DOHH2 (cell line): ENCODE results near the gene TBC1D22A.

Source experiments
- H3F3A ChIP-seq: fragments of 200-600 bp; sonication (generic), shearing (Covaris generic); 2 replicates; pipeline ENCODE4 v1.6.0; 2016; ENCODE audit warnings: antibody characterized with exemption, mild to moderate bottlenecking; ENCODE audit not compliant: control insufficient read depth, insufficient read depth
- H3K27ac ChIP-seq: fragments of 200-600 bp; sonication (generic); 2 replicates; pipeline ENCODE4 v1.5.1; 2014; ENCODE audit warnings: low read depth, mild to moderate bottlenecking, low read length, moderate library complexity
- H3K27me3 ChIP-seq: fragments of 200-600 bp; sonication (generic); 2 replicates; pipeline ENCODE4 v1.6.1; 2014; ENCODE audit warnings: mild to moderate bottlenecking, low read length, mixed read lengths; ENCODE audit not compliant: control insufficient read depth
- H3K36me3 ChIP-seq: fragments of 200-600 bp; sonication (generic); 2 replicates; pipeline ENCODE4 v1.6.1; 2014; ENCODE audit warnings: mild to moderate bottlenecking, low read length, moderate library complexity, mixed read lengths; ENCODE audit not compliant: control insufficient read depth
- H3K4me1 ChIP-seq: fragments of 200-600 bp; sonication (generic); 2 replicates; pipeline ENCODE4 v1.6.1; 2014; ENCODE audit warnings: mild to moderate bottlenecking, low read length, mixed read lengths; ENCODE audit not compliant: control insufficient read depth
- H3K4me2 ChIP-seq: fragments of 200-600 bp; sonication (generic); 2 replicates; pipeline ENCODE4 v1.6.0; 2014; ENCODE audit warnings: mild to moderate bottlenecking, low read length, moderate library complexity
- H3K4me3 ChIP-seq: fragments of 200-600 bp; sonication (generic); 2 replicates; pipeline ENCODE4 v1.5.1; 2014; ENCODE audit warnings: mild to moderate bottlenecking, low read length, mixed read lengths
- H3K79me2 ChIP-seq: fragments of 200-600 bp; sonication (generic); 2 replicates; pipeline ENCODE4 v1.6.1; 2014; ENCODE audit warnings: mild to moderate bottlenecking, low read length, mixed read lengths; ENCODE audit not compliant: control insufficient read depth
- H3K9me2 ChIP-seq: fragments of 200-600 bp; sonication (generic); replicated peaks from 2 replicates; pipeline ENCODE4 v1.6.1; 2014; ENCODE audit warnings: mild to moderate bottlenecking, low read length, mixed read lengths; ENCODE audit not compliant: control insufficient read depth
- H3K9me3 ChIP-seq: fragments of 200-600 bp; sonication (generic); 2 replicates; pipeline ENCODE4 v1.6.1; 2014; ENCODE audit warnings: antibody characterized with exemption, low read length, mixed read lengths; ENCODE audit not compliant: control insufficient read depth, insufficient read depth
- H4K20me1 ChIP-seq: fragments of 200-600 bp; sonication (generic); 2 replicates; pipeline ENCODE4 v1.6.0; 2014; ENCODE audit warnings: low read depth, mild to moderate bottlenecking, antibody characterized with exemption, low read length, moderate library complexity; ENCODE audit not compliant: control insufficient read depth, insufficient read depth
- CTCF ChIP-seq: fragments of 200-600 bp; sonication (generic); IDR thresholded peaks from one replicate; pipeline ENCODE4 v1.5.1; 2014; ENCODE audit warnings: antibody characterized with exemption, mild to moderate bottlenecking, low read depth, low read length; ENCODE audit not compliant: poor library complexity, severe bottlenecking
- EZH2phosphoT487 ChIP-seq: fragments of 200-600 bp; sonication (generic); IDR thresholded peaks from 2 replicates; pipeline ENCODE4 v1.6.1; 2017; ENCODE audit warnings: borderline replicate concordance, mild to moderate bottlenecking, antibody characterized with exemption, low read length, moderate library complexity, mixed read lengths

Gene TBC1D22A

GRCh38 chr22:46966846-46967245 lies 204.4 kb downstream of the TBC1D22A start:
- no peak overlapping the region for H3K27ac ChIP-seq
- TF ChIP-seq EZH2phosphoT487 (no peak), CTCF (no peak)
- H3K4me1 ChIP-seq, result peaks cover 37% of the 10 kb centered on the region
- peaks cover 60% of the 10 kb centered on the region for H3K79me2 ChIP-seq
- H3F3A ChIP-seq, result peaks cover 8% of the 10 kb centered on the region
- H3K4me3 ChIP-seq, result no peak overlapping the region
- no peaks in the 10 kb centered on the region for H3K9me2 ChIP-seq
- peaks cover 27% of the 10 kb centered on the region for H4K20me1 ChIP-seq
- no peaks in the 10 kb centered on the region for H3K27me3 ChIP-seq
- H3K9me3 ChIP-seq, result no peaks in the 10 kb centered on the region
- H3K4me2 ChIP-seq, result no peak overlapping the region
- H3K36me3 ChIP-seq, result peaks cover 11% of the 10 kb centered on the region

GRCh38 chr22:46967445-46968358 lies 205.3 kb downstream of the TBC1D22A start:
- Histone ChIP-seq H3K27me3 (no peaks in the 10 kb centered on the region), H4K20me1 (peaks cover 36% of the 10 kb centered on the region)

GRCh38 chr22:46968359-46968740 lies 205.9 kb downstream of the TBC1D22A start:
- Histone ChIP-seq H4K20me1 (peaks cover 41% of the 10 kb centered on the region), H3K4me2 (no peak overlapping the region), H3K27ac (no peak overlapping the region), H3F3A (peaks cover 8% of the 10 kb centered on the region), H3K4me1 (peaks cover 39% of the 10 kb centered on the region), H3K9me3 (no peaks in the 10 kb centered on the region), H3K79me2 (peaks cover 69% of the 10 kb centered on the region), H3K36me3 (peaks cover 20% of the 10 kb centered on the region), H3K4me3 (no peak overlapping the region), H3K27me3 (no peaks in the 10 kb centered on the region), H3K9me2 (no peaks in the 10 kb centered on the region)
- TF ChIP-seq CTCF (no peak), EZH2phosphoT487 (no peak)

More at GRCh38 chr22:46967445-46968358, 205.3 kb downstream of the TBC1D22A start:
- TF ChIP-seq EZH2phosphoT487 (no peak), CTCF (no peak)
- Histone ChIP-seq H3K4me2 (no peak overlapping the region), H3K27ac (no peak overlapping the region), H3K9me3 (no peaks in the 10 kb centered on the region), H3K4me3 (no peak overlapping the region), H3K36me3 (peaks cover 14% of the 10 kb centered on the region), H3F3A (peaks cover 8% of the 10 kb centered on the region), H3K4me1 (peaks cover 39% of the 10 kb centered on the region), H3K9me2 (no peaks in the 10 kb centered on the region), H3K79me2 (peaks cover 67% of the 10 kb centered on the region)
